Esophagus muscularis mucosa (tissue), 4 donors: ENCODE data around the gene AMN1.
"Not testable (repeated sequence)": the region's sequence is repeated elsewhere in the genome, so short reads cannot be mapped to it uniquely, and the experiment has no call there.

Experiments used
- EP300 ChIP-seq: sonication (generic); formaldehyde crosslinking; IDR thresholded peaks from one replicate; pipeline ENCODE4 v1.6.1; 2017; ENCODE audit warnings: antibody characterized with exemption
- POLR2A ChIP-seq: fragments of 450-650 bp; IDR thresholded peaks from one replicate; pipeline ENCODE4 v1.6.1; 2017; ENCODE audit warnings: antibody characterized with exemption, moderate library complexity, mild to moderate bottlenecking, low read depth
- POLR2AphosphoS5 ChIP-seq, 2 donors: sonication (generic); formaldehyde crosslinking; IDR thresholded peaks; one replicate each; pipeline ENCODE4 v1.6.1; 2017; ENCODE audit warnings: antibody characterized with exemption in 2 of 2
- TF ChIP-seq, protein P1 (sequence below), 3 experiments: fragments of 200-600 bp in 2 of 3; fragments of 450-650 bp in 1 of 3; sonication (generic) in 2 of 3; IDR thresholded peaks; one replicate each; pipeline ENCODE4 v1.5.1; 2017 to 2019; ENCODE audit warnings: antibody characterized with exemption in 3 of 3, mild to moderate bottlenecking in 2 of 3, moderate library complexity in 1 of 3

DNA sequence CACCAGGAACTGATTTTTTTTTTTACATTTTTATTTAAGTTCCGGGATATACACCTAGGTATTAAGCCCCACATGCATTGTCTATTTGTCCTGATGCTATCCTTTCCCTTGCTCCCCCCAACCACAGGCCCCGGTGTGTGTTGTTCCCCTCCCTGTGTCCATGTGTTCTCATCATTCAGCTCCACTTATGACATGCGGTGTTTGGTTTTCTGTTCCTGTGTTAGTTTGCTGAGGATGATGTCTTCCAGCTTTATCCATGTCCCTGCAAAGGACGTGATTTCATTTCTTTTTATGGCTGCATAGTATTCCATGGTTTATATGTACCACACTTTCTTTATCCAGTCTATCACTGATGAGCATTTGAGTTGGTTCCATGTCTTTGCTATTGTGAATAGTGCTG, 11.8 kb downstream of the AMN1 start:
- TF ChIP-seq, protein P1, sequence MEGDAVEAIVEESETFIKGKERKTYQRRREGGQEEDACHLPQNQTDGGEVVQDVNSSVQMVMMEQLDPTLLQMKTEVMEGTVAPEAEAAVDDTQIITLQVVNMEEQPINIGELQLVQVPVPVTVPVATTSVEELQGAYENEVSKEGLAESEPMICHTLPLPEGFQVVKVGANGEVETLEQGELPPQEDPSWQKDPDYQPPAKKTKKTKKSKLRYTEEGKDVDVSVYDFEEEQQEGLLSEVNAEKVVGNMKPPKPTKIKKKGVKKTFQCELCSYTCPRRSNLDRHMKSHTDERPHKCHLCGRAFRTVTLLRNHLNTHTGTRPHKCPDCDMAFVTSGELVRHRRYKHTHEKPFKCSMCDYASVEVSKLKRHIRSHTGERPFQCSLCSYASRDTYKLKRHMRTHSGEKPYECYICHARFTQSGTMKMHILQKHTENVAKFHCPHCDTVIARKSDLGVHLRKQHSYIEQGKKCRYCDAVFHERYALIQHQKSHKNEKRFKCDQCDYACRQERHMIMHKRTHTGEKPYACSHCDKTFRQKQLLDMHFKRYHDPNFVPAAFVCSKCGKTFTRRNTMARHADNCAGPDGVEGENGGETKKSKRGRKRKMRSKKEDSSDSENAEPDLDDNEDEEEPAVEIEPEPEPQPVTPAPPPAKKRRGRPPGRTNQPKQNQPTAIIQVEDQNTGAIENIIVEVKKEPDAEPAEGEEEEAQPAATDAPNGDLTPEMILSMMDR (IDR thresholded peaks at IDR 0.05): not testable (repeated sequence)
- TF ChIP-seq EP300; POLR2A; POLR2AphosphoS5 (IDR thresholded peaks at IDR 0.05): not testable (repeated sequence)
